Brain microvascular endothelial cell (primary cell): ENCODE measurements around the gene LONP2.

Source experiments
- DNase-seq: peaks from one replicate; pipeline ENCODE4 v3.0.0-alpha.2; 2020
- H3K27ac ChIP-seq: fragments of 250-450 bp; sonication (Bioruptor Pico); 2 replicates; pipeline ENCODE4 v1.5.1; 2020; ENCODE audit warnings: mild to moderate bottlenecking, moderate library complexity
- H3K27me3 ChIP-seq: fragments of 250-450 bp; sonication (Bioruptor Pico); replicated peaks from 2 replicates; pipeline ENCODE4 v1.5.1; 2020; ENCODE audit warnings: mild to moderate bottlenecking
- H3K36me3 ChIP-seq: fragments of 250-450 bp; sonication (Bioruptor Pico); replicated peaks from 2 replicates; pipeline ENCODE4 v1.5.1; 2020; ENCODE audit warnings: mild to moderate bottlenecking
- H3K4me3 ChIP-seq: 2 replicates; pipeline ENCODE4 v1.5.1; 2011; ENCODE audit warnings: low read depth, mild to moderate bottlenecking, control low read depth, low read length, moderate library complexity
- CTCF ChIP-seq: IDR thresholded peaks from 2 replicates; pipeline ENCODE4 v1.5.1; 2011; ENCODE audit warnings: low read depth, mild to moderate bottlenecking, moderate library complexity, low read length, control low read depth, inconsistent platforms; ENCODE audit errors: missing control alignments
- in situ Hi-C: cut with HindIII; loops from 2 replicates; pipeline ENCODE4 v1.10.0; 2017; ENCODE audit warnings: low sequenced_read_pairs, low pct_ligation_motif_present

Gene LONP2

GRCh38 chr16:48203974-48204824 is 39.9 kb upstream of the LONP2 start:
- DNase-seq, result no peak
- no peaks in the 10 kb centered on the region for H3K27me3 ChIP-seq
- no peak for TF ChIP-seq CTCF

GRCh38 chr16:48204825-48205151 is 39.3 kb upstream of the LONP2 start:
- Histone ChIP-seq H3K36me3 (no peaks in the 10 kb centered on the region), H3K4me3 (no peak overlapping the region), H3K27me3 (no peaks in the 10 kb centered on the region), H3K27ac (no peak overlapping the region)
- TF ChIP-seq CTCF, result no peak
- no peak for DNase-seq
- in situ Hi-C loops, result no loop called here

More at GRCh38 chr16:48203974-48204824, 39.9 kb upstream of the LONP2 start:
- Histone ChIP-seq H3K36me3 (no peaks in the 10 kb centered on the region), H3K4me3 (no peak overlapping the region), H3K27ac (no peak overlapping the region)
- in situ Hi-C loops, result no loop called here

GRCh38 chr16:48206594-48207242 is 37.4 kb upstream of the LONP2 start:
- DNase-seq, result no peak
- no peak overlapping the region for H3K27ac ChIP-seq
- in situ Hi-C loops, result no loop called here
- no peak overlapping the region for H3K4me3 ChIP-seq
- no peak for TF ChIP-seq CTCF
- no peaks in the 10 kb centered on the region for H3K36me3 ChIP-seq
- H3K27me3 ChIP-seq, result no peaks in the 10 kb centered on the region

DNA sequence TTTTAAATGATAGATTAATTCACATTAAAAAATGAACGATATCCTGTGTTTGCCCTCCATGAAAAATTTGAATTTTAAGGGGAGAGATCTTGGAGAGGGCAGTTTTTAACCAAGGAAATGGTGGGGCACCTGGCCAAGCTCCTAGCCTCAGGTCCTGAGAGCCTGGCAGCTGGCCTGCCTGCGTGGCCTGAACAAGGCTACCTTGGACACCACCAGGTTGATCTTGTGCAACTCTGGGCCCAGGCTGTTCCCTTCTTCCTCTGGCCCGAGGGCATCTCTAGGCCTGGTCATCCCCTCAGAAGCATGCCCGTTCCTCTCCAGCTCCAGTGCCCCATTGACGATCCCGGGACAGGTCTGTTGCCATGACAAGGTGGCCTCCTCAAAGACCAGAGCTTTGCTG is 33.4 kb upstream of the LONP2 start:
- Histone ChIP-seq H3K4me3 (no peak overlapping the region), H3K27me3 (no peaks in the 10 kb centered on the region), H3K36me3 (no peaks in the 10 kb centered on the region), H3K27ac (no peak overlapping the region)
- in situ Hi-C loops, result no loop called here
- TF ChIP-seq CTCF, result no peak
- DNase-seq, result no peak

DNA sequence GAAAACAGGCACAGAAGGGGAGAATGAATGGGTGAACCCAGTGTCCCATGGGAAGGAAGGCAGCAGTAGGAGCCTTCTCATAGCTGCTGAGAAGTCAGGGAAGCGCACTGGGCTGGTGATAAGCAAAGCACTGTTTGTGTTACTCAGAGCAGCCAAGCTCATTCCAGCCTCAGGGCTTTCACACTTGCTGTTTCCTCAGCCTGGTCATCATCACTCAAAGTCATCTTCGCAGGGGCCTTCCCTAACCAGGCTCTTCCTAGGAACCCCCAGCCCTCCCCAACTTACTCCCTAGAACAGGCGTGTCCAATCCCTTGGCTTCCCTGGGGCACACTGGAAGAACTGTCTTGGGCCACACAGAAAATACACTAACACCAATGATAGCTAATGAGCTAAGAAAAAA is 32.1 kb upstream of the LONP2 start:
- TF ChIP-seq CTCF, result no peak
- no peak overlapping the region for H3K4me3 ChIP-seq
- no peaks in the 10 kb centered on the region for H3K36me3 ChIP-seq
- in situ Hi-C loops, result no loop called here
- H3K27ac ChIP-seq, result no peak overlapping the region
- DNase-seq, result no peak
- H3K27me3 ChIP-seq, result no peaks in the 10 kb centered on the region
